ENCODE data around the gene CFAP410. TPM values are rescaled to one million over a fixed set of nuclear protein-coding genes. Genes with fewer than 3 reads are reported as not detected.
"Not testable (repeated sequence)": the region's sequence is repeated elsewhere in the genome, so short reads cannot be mapped to it uniquely, and the experiment has no call there.

CFAP410 gene
- total and polyA plus RNA-seq, 2 experiments from 2014 or later, result 17.0 to 19.8 TPM

- Histone ChIP-seq H4K20me1 (ENCODE audit: insufficient read depth) (no peaks in the 10 kb centered on the region), H3K4me1 (ENCODE audit: insufficient read depth) (no peaks in the 10 kb centered on the region), H3K27me3 (replicated peaks; ENCODE audit: insufficient read depth) (peaks cover 34% of the 10 kb centered on the region), H3F3A (ENCODE audit: insufficient read depth) (no peaks in the 10 kb centered on the region), H3K27ac (no peak overlapping the region), H3K36me3 (ENCODE audit: low read depth) (no peaks in the 10 kb centered on the region), H3K9ac (no peak overlapping the region), H3K79me2 (ENCODE audit: insufficient read depth) (no peaks in the 10 kb centered on the region), H3K4me2 (ENCODE audit: unreplicated experiment) (no peak overlapping the region), H3K4me3 (no peak overlapping the region), H2AFZ (no peak overlapping the region), H3K9me3 (ENCODE audit: low read depth) (no peaks in the 10 kb centered on the region), H3K9me2 (ENCODE audit: insufficient read depth) (no peaks in the 10 kb centered on the region)
- WGBS, 2 experiments (ENCODE audit: low coverage in 1 of 2, low lambda C conversion rate in 2 of 2, missing lambda C conversion rate in 2 of 2), result 37 to 44% methylated on average over 20 to 22 of the region's 22 CpGs
- DNase-seq, result no peak
- TF ChIP-seq EZH2 (IDR thresholded peaks at IDR 0.05; ENCODE audit: insufficient read depth, poor library complexity, severe bottlenecking), result no peak
- TF ChIP-seq EZH2phosphoT487 (IDR thresholded peaks at IDR 0.05; ENCODE audit: insufficient read depth, low read depth), result no peak
- in situ Hi-C loops (cut with MboI), result no loop called here
Measured at GRCh38 chr21:44347911-44348451, 8.8 kb upstream of the CFAP410 start.

DNA sequence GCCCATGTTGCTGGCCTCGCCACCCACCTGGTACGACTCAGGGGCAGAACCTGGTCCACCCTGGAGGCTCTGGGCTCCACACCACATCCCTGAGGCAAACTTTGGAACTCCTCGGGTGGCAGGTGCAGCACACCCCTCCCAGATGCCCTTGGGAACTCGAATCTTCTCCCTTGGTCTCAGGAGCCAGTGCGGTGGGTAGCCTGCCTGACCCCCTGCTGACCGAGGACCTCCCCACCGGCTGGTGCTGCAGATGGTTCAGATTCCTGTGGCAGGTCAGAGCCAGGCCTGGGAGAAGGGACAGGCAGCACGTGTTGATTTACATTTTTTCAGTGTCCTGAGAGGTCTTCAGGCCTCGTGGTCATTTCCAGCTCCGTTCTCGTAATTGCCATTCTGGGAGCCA is 6.3 kb upstream of the CFAP410 start:
- 39 to 40% methylated on average over 11 of the region's 11 CpGs for WGBS, 2 experiments (ENCODE audit: low coverage in 1 of 2, low lambda C conversion rate in 2 of 2, missing lambda C conversion rate in 2 of 2)
- in situ Hi-C loops (cut with MboI), result no loop called here
- no peaks in the 10 kb centered on the region for H4K20me1 ChIP-seq (ENCODE audit: insufficient read depth)
- H3K36me3 ChIP-seq (ENCODE audit: low read depth), result no peaks in the 10 kb centered on the region
- no peaks in the 10 kb centered on the region for H3K9me2 ChIP-seq (ENCODE audit: insufficient read depth)
- H3F3A ChIP-seq (ENCODE audit: insufficient read depth), result no peaks in the 10 kb centered on the region
- no peaks in the 10 kb centered on the region for H3K9me3 ChIP-seq (ENCODE audit: low read depth)
- no peaks in the 10 kb centered on the region for H3K79me2 ChIP-seq (ENCODE audit: insufficient read depth)
- no peak overlapping the region for H3K27ac ChIP-seq
- H3K4me1 ChIP-seq (ENCODE audit: insufficient read depth), result no peaks in the 10 kb centered on the region
- no peak for DNase-seq
- no peak overlapping the region for H3K4me2 ChIP-seq (ENCODE audit: unreplicated experiment)
- no peak overlapping the region for H3K9ac ChIP-seq
- H2AFZ ChIP-seq, result no peak overlapping the region
- peaks cover 17% of the 10 kb centered on the region for H3K27me3 ChIP-seq (replicated peaks; ENCODE audit: insufficient read depth)
- H3K4me3 ChIP-seq, result no peak overlapping the region
- TF ChIP-seq EZH2phosphoT487 (IDR thresholded peaks at IDR 0.05; ENCODE audit: insufficient read depth, low read depth), result no peak
- no peak for TF ChIP-seq EZH2 (IDR thresholded peaks at IDR 0.05; ENCODE audit: insufficient read depth, poor library complexity, severe bottlenecking)

DNA sequence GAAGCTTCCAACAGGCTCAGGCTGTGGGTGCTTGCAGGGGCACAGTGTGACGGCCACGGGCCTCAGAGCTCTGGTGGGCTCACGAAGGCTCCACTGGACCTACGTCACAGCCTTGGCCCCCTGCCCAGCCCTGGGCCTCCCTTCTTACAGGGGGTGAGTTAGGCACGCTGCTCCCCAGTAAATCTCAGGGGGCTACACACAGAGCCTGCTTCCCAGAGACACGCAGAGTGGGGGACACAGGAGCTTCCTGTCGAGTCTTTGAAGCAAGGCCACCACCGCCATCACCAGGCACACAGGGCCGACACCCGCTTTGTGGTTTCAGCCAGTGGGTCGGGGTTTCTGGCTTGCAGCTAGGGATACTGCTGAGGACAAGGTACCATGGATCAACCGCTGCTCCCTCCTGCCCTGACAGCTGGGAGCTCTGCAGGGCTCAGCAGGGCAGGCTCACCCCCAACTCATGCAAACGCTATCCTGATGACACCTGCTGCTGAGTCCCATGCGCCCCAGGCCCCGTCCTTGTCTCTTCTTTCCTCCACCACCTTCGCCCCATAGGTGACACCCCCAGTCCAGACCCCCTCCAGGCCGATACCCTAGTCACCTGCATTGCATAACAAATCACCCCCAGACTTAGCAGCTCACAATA is 5.5 kb upstream of the CFAP410 start:
- WGBS, 2 experiments (ENCODE audit: low coverage in 1 of 2, low lambda C conversion rate in 2 of 2, missing lambda C conversion rate in 2 of 2), result 58 to 63% methylated on average over 16 to 17 of the region's 17 CpGs
- H3F3A ChIP-seq (ENCODE audit: insufficient read depth), result peaks cover 4% of the 10 kb centered on the region; the same call in 1 of the 2 replicates
- no peaks in the 10 kb centered on the region for H3K79me2 ChIP-seq (ENCODE audit: insufficient read depth)
- in situ Hi-C loops (cut with MboI), result no loop called here
- no peaks in the 10 kb centered on the region for H4K20me1 ChIP-seq (ENCODE audit: insufficient read depth)
- no peaks in the 10 kb centered on the region for H3K36me3 ChIP-seq (ENCODE audit: low read depth)
- no peak overlapping the region for H3K27ac ChIP-seq
- DNase-seq, result no peak
- no peak overlapping the region for H3K9ac ChIP-seq
- TF ChIP-seq EZH2 (IDR thresholded peaks at IDR 0.05; ENCODE audit: insufficient read depth, poor library complexity, severe bottlenecking) (no peak), EZH2phosphoT487 (IDR thresholded peaks at IDR 0.05; ENCODE audit: insufficient read depth, low read depth) (no peak)
- no peak overlapping the region for H3K4me3 ChIP-seq
- no peak overlapping the region for H2AFZ ChIP-seq
- H3K9me2 ChIP-seq (ENCODE audit: insufficient read depth), result no peaks in the 10 kb centered on the region
- peaks cover 5% of the 10 kb centered on the region for H3K4me1 ChIP-seq (ENCODE audit: insufficient read depth)
- no peak overlapping the region for H3K4me2 ChIP-seq (ENCODE audit: unreplicated experiment)
- H3K9me3 ChIP-seq (ENCODE audit: low read depth), result no peaks in the 10 kb centered on the region
- peaks cover 12% of the 10 kb centered on the region for H3K27me3 ChIP-seq (replicated peaks; ENCODE audit: insufficient read depth)

- H3K4me2 ChIP-seq (ENCODE audit: unreplicated experiment); H2AFZ ChIP-seq; H3F3A ChIP-seq (ENCODE audit: insufficient read depth); DNase-seq; H3K9me2 ChIP-seq (ENCODE audit: insufficient read depth); H3K9me3 ChIP-seq (ENCODE audit: low read depth); H3K79me2 ChIP-seq (ENCODE audit: insufficient read depth); H3K36me3 ChIP-seq (ENCODE audit: low read depth); in situ Hi-C loops (cut with MboI); H3K27ac ChIP-seq; H3K4me1 ChIP-seq (ENCODE audit: insufficient read depth); H3K27me3 ChIP-seq (replicated peaks; ENCODE audit: insufficient read depth); H3K9ac ChIP-seq; H4K20me1 ChIP-seq (ENCODE audit: insufficient read depth); H3K4me3 ChIP-seq: not testable (repeated sequence)
- 63 to 67% methylated on average over 8 of the region's 8 CpGs for WGBS, 2 experiments (ENCODE audit: low coverage in 1 of 2, low lambda C conversion rate in 2 of 2, missing lambda C conversion rate in 2 of 2)
Measured at GRCh38 chr21:44342981-44343380, 3.8 kb upstream of the CFAP410 start.

DNA sequence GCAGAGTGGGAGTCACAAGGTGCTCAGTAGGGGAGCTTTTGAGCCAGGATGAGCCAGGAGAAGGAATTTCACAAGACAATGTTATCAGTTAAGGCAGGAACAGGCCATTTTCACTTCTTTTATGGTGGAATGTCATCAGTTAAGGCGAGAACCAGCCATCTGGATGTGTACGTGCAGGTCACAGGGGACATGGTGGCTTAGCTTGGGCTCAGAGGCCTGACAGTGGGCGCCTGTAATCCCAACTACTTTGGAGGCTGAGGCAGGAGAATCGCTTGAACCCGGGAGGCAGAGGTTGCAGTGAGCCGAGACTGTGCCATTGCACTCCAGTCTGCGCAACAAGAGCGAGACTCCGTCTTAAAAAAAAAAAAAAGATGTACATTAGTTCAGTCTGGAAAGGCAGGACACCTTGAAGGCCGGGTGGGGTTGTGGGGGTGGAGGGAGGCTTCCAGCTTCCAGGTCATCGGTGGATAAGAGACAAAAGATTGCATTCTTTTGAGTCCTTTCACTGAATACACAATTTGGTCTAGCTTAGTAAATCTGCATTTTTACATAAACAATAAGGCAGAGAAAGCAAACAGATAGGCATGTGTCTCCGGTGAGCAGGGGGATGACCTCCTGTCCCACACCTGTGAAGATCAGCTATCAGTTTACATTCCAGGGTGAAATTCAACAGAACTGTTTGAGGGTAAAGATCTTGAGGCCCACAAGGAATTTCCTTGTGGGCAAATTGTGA is 2.7 kb upstream of the CFAP410 start:
- 57 to 70% methylated on average over 11 to 12 of the region's 12 CpGs for WGBS, 2 experiments (ENCODE audit: low coverage in 1 of 2, low lambda C conversion rate in 2 of 2, missing lambda C conversion rate in 2 of 2)
- H3K9ac ChIP-seq; H3K79me2 ChIP-seq (ENCODE audit: insufficient read depth); H4K20me1 ChIP-seq (ENCODE audit: insufficient read depth); H3K9me2 ChIP-seq (ENCODE audit: insufficient read depth); H3K4me2 ChIP-seq (ENCODE audit: unreplicated experiment); in situ Hi-C loops (cut with MboI); H3K27ac ChIP-seq; H2AFZ ChIP-seq; H3K27me3 ChIP-seq (replicated peaks; ENCODE audit: insufficient read depth); DNase-seq; H3K9me3 ChIP-seq (ENCODE audit: low read depth); H3K36me3 ChIP-seq (ENCODE audit: low read depth); H3K4me3 ChIP-seq: not testable (repeated sequence)
- peaks cover 11% of the 10 kb centered on the region for H3K4me1 ChIP-seq (ENCODE audit: insufficient read depth)
- H3F3A ChIP-seq (ENCODE audit: insufficient read depth), result peaks cover 20% of the 10 kb centered on the region
